Activated T-cell treated with anti-CD3 and anti-CD28 coated beads, Interleukin-2, amount 50 U/mL, for 72 hours (primary cell): ENCODE measurements around the gene RPH3AL. TPM values are rescaled to one million over a fixed set of nuclear protein-coding genes. Genes with fewer than 3 reads are reported as not detected.
"Not testable (repeated sequence)": the region's sequence is repeated elsewhere in the genome, so short reads cannot be mapped to it uniquely, and the experiment has no call there.

Experiments used
- ATAC-seq, 2 donors: fragments of 150-1000 bp; cut with Tn5 transposase; replicated peaks in 1 of 2; 2 replicates each; pipeline ENCODE4 v1.10.0; 2021; ENCODE audit warnings: moderate library complexity in 2 of 2, mild to moderate bottlenecking in 1 of 2
- DNase-seq, 2 donors: peaks; one replicate each; pipeline ENCODE4 v3.0.0; 2021 to 2022; ENCODE audit warnings: mixed read lengths in 1 of 2
- H3K27ac Mint-ChIP-seq: one replicate; pipeline ENCODE4 v1.8.0; 2022; ENCODE audit warnings: mild to moderate bottlenecking, moderate library complexity, mixed read lengths
- H3K27me3 Mint-ChIP-seq: one replicate; pipeline ENCODE4 v1.8.0; 2022; ENCODE audit warnings: low read depth, mixed read lengths
- H3K36me3 Mint-ChIP-seq, 2 donors: one replicate each; pipeline ENCODE4 v1.8.0; 2022; ENCODE audit warnings: mixed read lengths in 2 of 2, mild to moderate bottlenecking in 1 of 2; ENCODE audit not compliant: insufficient read depth in 2 of 2
- H3K4me1 Mint-ChIP-seq: one replicate; pipeline ENCODE4 v1.8.0; 2022; ENCODE audit warnings: low read depth, mixed read lengths
- H3K4me3 Mint-ChIP-seq, 2 donors: one replicate each; pipeline ENCODE4 v1.8.0; 2022; ENCODE audit warnings: mild to moderate bottlenecking in 2 of 2, mixed read lengths in 2 of 2, moderate library complexity in 2 of 2
- H3K9me3 Mint-ChIP-seq, 2 donors: one replicate each; pipeline ENCODE4 v1.8.0; 2022; ENCODE audit warnings: mixed read lengths in 2 of 2
- total RNA-seq, 2 donors: library from RNA; stranded (reverse); gene quantifications; one replicate each; pipeline ENCODE4 v1.2.3, GENCODE V29; 2022

Gene RPH3AL
- total RNA-seq, 2 donors from 2014 or later = 3.5 to 7.2 TPM

- H3K9me3 Mint-ChIP-seq, ATAC-seq, H3K4me3 Mint-ChIP-seq, H3K27ac Mint-ChIP-seq, H3K4me1 Mint-ChIP-seq, H3K27me3 Mint-ChIP-seq, DNase-seq, H3K36me3 Mint-ChIP-seq: not testable (repeated sequence)
Observed at GRCh38 chr17:234163-234993, 118.2 kb downstream of the RPH3AL start.

GRCh38 chr17:233473-233941 is 119.1 kb downstream of the RPH3AL start:
- DNase-seq (no peak), ATAC-seq (no peak)
- Mint-ChIP-seq H3K4me3 (no peak overlapping the region), H3K9me3 (no peaks in the 10 kb centered on the region), H3K4me1 (no peaks in the 10 kb centered on the region), H3K27ac (no peak overlapping the region), H3K27me3 (no peaks in the 10 kb centered on the region), H3K36me3 (no peaks in the 10 kb centered on the region)

GRCh38 chr17:231966-232807 is 120.4 kb downstream of the RPH3AL start:
- H3K4me3 Mint-ChIP-seq = no peak overlapping the region
- H3K27me3 Mint-ChIP-seq = no peaks in the 10 kb centered on the region
- no peak for DNase-seq
- no peaks in the 10 kb centered on the region for H3K9me3 Mint-ChIP-seq
- ATAC-seq = no peak
- H3K36me3 Mint-ChIP-seq = no peaks in the 10 kb centered on the region
- H3K27ac Mint-ChIP-seq = no peak overlapping the region
- no peaks in the 10 kb centered on the region for H3K4me1 Mint-ChIP-seq

GRCh38 chr17:231191-231965 is 121.2 kb downstream of the RPH3AL start:
- H3K4me1 Mint-ChIP-seq = no peaks in the 10 kb centered on the region
- DNase-seq = no peak
- no peaks in the 10 kb centered on the region for H3K36me3 Mint-ChIP-seq
- no peaks in the 10 kb centered on the region for H3K27me3 Mint-ChIP-seq
- H3K9me3 Mint-ChIP-seq = no peaks in the 10 kb centered on the region
- H3K27ac Mint-ChIP-seq = no peak overlapping the region
- no peak overlapping the region for H3K4me3 Mint-ChIP-seq
- ATAC-seq = no peak

GRCh38 chr17:230395-230770 is 122.2 kb downstream of the RPH3AL start:
- ATAC-seq (no peak), DNase-seq (no peak)
- no peak overlapping the region for H3K27ac Mint-ChIP-seq
- H3K27me3 Mint-ChIP-seq = no peaks in the 10 kb centered on the region
- no peaks in the 10 kb centered on the region for H3K36me3 Mint-ChIP-seq
- H3K4me3 Mint-ChIP-seq = no peak overlapping the region
- H3K4me1 Mint-ChIP-seq = no peaks in the 10 kb centered on the region
- H3K9me3 Mint-ChIP-seq = no peaks in the 10 kb centered on the region

DNA sequence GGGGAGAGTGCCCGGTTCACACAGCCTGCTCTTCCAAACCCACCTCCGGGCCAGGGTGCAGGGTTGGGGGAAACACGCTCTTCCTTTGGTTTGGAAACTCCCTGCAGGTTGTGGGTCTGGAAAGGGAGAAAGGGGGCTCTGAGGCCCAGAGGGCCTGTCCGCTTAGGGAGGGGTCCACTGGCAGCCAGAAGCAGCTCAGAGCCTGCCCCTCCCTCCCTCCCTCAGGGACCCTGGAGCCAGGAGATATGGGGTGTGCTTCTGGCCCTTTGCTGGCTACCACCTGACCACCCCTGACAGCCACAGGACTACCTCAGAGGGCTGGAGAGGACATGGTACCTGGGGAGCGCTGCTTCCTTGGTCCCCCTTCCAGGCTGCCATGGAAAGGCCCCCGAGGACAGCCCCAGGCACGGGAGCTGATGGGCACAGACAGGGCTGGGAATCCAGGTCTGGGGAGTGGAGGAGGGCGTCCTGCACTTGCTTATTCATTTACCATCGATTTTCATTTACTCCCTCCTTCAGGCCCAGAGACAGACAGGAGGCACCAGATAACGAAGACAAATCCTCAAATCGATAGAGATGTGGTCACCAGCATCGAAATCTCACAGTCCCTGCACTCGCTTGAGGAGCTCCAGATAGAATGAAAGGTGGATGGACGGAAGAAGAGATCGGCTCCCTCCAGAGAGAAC is 122.8 kb downstream of the RPH3AL start:
- H3K27ac Mint-ChIP-seq = no peak overlapping the region
- ATAC-seq = no peak
- no peak for DNase-seq

GRCh38 chr17:228951-229708 is 123.5 kb downstream of the RPH3AL start:
- no peak for DNase-seq

More for the DNA sequence above, 122.8 kb downstream of the RPH3AL start:
- H3K4me3 Mint-ChIP-seq = no peak overlapping the region
- no peaks in the 10 kb centered on the region for H3K27me3 Mint-ChIP-seq
- no peaks in the 10 kb centered on the region for H3K4me1 Mint-ChIP-seq
- H3K9me3 Mint-ChIP-seq = no peaks in the 10 kb centered on the region
- H3K36me3 Mint-ChIP-seq = no peaks in the 10 kb centered on the region

DNA sequence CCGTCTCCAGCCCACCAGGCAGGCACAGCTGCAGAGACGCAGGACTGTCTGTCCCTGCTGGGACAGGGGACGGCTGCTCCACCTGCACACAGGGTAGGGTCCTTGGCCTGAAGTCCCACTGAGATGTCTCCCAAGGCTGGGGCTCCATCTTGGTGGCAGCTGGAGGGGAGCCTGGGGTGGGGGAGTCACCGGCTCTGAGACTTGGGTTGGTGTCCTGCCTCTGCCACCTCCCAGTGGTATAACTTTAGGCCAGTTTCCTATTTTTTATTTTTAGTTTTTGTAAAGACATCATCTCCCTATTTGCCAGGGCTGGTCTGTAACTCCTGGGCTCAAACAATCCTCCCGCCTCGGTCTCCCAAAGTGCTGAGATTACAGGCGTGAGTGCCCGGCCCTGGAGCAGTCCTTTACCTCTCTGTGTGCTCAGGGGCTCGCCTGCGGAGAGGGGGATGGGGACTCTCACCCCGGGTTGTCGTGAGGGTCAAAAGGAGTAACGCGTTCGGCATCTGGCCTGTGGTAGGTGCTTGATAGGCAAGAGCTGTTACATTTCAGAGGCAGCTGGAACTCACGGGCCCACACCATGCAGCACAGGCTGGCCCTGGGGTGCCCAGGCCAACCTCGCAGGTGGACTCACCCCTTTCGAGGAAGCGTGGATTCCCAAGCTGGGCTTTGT is 124.5 kb downstream of the RPH3AL start:
- no peak for DNase-seq
- no peaks in the 10 kb centered on the region for H3K27me3 Mint-ChIP-seq
- no peak overlapping the region for H3K27ac Mint-ChIP-seq
- no peaks in the 10 kb centered on the region for H3K9me3 Mint-ChIP-seq
- H3K4me1 Mint-ChIP-seq = no peaks in the 10 kb centered on the region
- H3K36me3 Mint-ChIP-seq = no peaks in the 10 kb centered on the region
- no peak overlapping the region for H3K4me3 Mint-ChIP-seq
- no peak for ATAC-seq

More at GRCh38 chr17:228951-229708, 123.5 kb downstream of the RPH3AL start:
- no peaks in the 10 kb centered on the region for H3K4me1 Mint-ChIP-seq
- no peak overlapping the region for H3K4me3 Mint-ChIP-seq
- no peaks in the 10 kb centered on the region for H3K27me3 Mint-ChIP-seq
- ATAC-seq = no peak
- no peaks in the 10 kb centered on the region for H3K36me3 Mint-ChIP-seq
- no peak overlapping the region for H3K27ac Mint-ChIP-seq
- no peaks in the 10 kb centered on the region for H3K9me3 Mint-ChIP-seq

GRCh38 chr17:227078-227945 is 125.3 kb downstream of the RPH3AL start:
- H3K9me3 Mint-ChIP-seq = no peaks in the 10 kb centered on the region
- DNase-seq (no peak), ATAC-seq (no peak)
- no peak overlapping the region for H3K4me3 Mint-ChIP-seq
- H3K4me1 Mint-ChIP-seq = no peaks in the 10 kb centered on the region
- H3K27ac Mint-ChIP-seq = no peak overlapping the region
- no peaks in the 10 kb centered on the region for H3K36me3 Mint-ChIP-seq
- no peaks in the 10 kb centered on the region for H3K27me3 Mint-ChIP-seq

GRCh38 chr17:226108-227077 is 126.2 kb downstream of the RPH3AL start:
- Mint-ChIP-seq H3K9me3 (no peaks in the 10 kb centered on the region), H3K4me1 (no peaks in the 10 kb centered on the region), H3K36me3 (no peaks in the 10 kb centered on the region), H3K27ac (no peak overlapping the region), H3K4me3 (no peak overlapping the region), H3K27me3 (no peaks in the 10 kb centered on the region)
- no peak for ATAC-seq
- no peak for DNase-seq
